K562 (cell line): ENCODE measurements around the gene UVRAG. TPM values are rescaled to one million over a fixed set of nuclear protein-coding genes. Genes with fewer than 3 reads are reported as not detected.
A peak's percentile ranks its signal among the peaks of the same experiment; 100 is the strongest.

ENCODE experiments used
- BCL6 ChIP-seq: fragments of 250-450 bp; sonication (Bioruptor Pico); IDR thresholded peaks from 2 replicates; pipeline ENCODE4 v1.4.0; 2020
- CBX2 ChIP-seq: fragments of 200-600 bp; sonication (generic); IDR thresholded peaks from one replicate; pipeline ENCODE4 v1.6.1; 2012; ENCODE audit warnings: mild to moderate bottlenecking, low read length, inconsistent platforms; ENCODE audit not compliant: insufficient read depth, poor library complexity, severe bottlenecking
- CCNT2 ChIP-seq: IDR thresholded peaks from 2 replicates; pipeline ENCODE4 v1.6.1; 2011; ENCODE audit warnings: borderline replicate concordance, low read depth, mild to moderate bottlenecking, moderate library complexity, mixed read lengths, low read length; ENCODE audit not compliant: insufficient read length; ENCODE audit errors: extremely low read depth
- CXXC5 ChIP-seq: fragments of 250-450 bp; sonication (Bioruptor Pico); IDR thresholded peaks from 2 replicates; pipeline ENCODE4 v1.8.0; 2022; ENCODE audit warnings: inconsistent platforms, mild to moderate bottlenecking, moderate library complexity
- DPF2 ChIP-seq: fragments of 450-650 bp; IDR thresholded peaks from 2 replicates; pipeline ENCODE4 v1.6.1; 2016
- EGR1 ChIP-seq: fragments of 450-650 bp; conservative IDR thresholded peaks from 2 replicates; pipeline ENCODE4 v1.6.1; 2017; ENCODE audit warnings: mild to moderate bottlenecking
- GABPA ChIP-seq: fragments of 200-800 bp; sonication (Bioruptor generic); conservative IDR thresholded peaks from 2 replicates; pipeline ENCODE4 v1.6.1; 2016; ENCODE audit warnings: low read depth, missing genetic modification characterization, missing compliant biosample characterization
- GATAD2B ChIP-seq: fragments of 450-650 bp; IDR thresholded peaks from 2 replicates; pipeline ENCODE4 v1.6.1; 2017; ENCODE audit warnings: mild to moderate bottlenecking, borderline replicate concordance
- HNRNPL ChIP-seq: fragments of 200-400 bp; formaldehyde crosslinking; IDR thresholded peaks from 2 replicates; pipeline ENCODE4 v1.6.1; 2017; ENCODE audit warnings: low read depth, mild to moderate bottlenecking, low read length
- JUNB ChIP-seq: fragments of 450-650 bp; formaldehyde crosslinking; conservative IDR thresholded peaks from 2 replicates; pipeline ENCODE4 v1.4.0; 2020; ENCODE audit warnings: mild to moderate bottlenecking
- NR2C2 ChIP-seq, 2 experiments: fragments of 200-800 bp in 1 of 2; sonication (Bioruptor generic) in 1 of 2; sonication (generic) in 1 of 2; formaldehyde crosslinking in 1 of 2; IDR thresholded peaks; 2 replicates each; pipeline versions ENCODE4 v1.6.1 to v1.8.0; 2016 to 2022; ENCODE audit warnings: mild to moderate bottlenecking in 1 of 2, missing compliant biosample characterization in 1 of 2, missing genetic modification characterization in 1 of 2, missing genetic modification reagents in 1 of 2
- POU5F1 ChIP-seq: fragments of 150-350 bp; IDR thresholded peaks from 2 replicates; pipeline ENCODE4 v1.6.1; 2014; ENCODE audit warnings: borderline replicate concordance, low read length, low read depth, mild to moderate bottlenecking; ENCODE audit not compliant: partially characterized antibody
- ZNF12 ChIP-seq: sonication (generic); formaldehyde crosslinking; IDR thresholded peaks from 2 replicates; pipeline ENCODE4 v1.4.0; 2020; ENCODE audit warnings: mild to moderate bottlenecking, missing genetic modification reagents
- ZNF586 ChIP-seq: fragments of 450-650 bp; formaldehyde crosslinking; conservative IDR thresholded peaks from 2 replicates; pipeline ENCODE4 v1.4.0; 2020; ENCODE audit warnings: mild to moderate bottlenecking, moderate library complexity
- ZNF830 ChIP-seq: fragments of 250-450 bp; sonication (Bioruptor Pico); IDR thresholded peaks from 2 replicates; pipeline ENCODE4 v1.5.0; 2021; ENCODE audit warnings: mild to moderate bottlenecking
- polyA plus RNA-seq, 8 experiments: library from polyadenylated mRNA; depleted of rRNA in 4 of 8; stranded (reverse) in 5 of 8; unstranded in 3 of 8; fragments of >200 nt; fragmentation: Nextera tagmentation in 2 of 8; fragmentation: Illumina TruSeq in 1 of 8; extraction: Ambion mirVana in 2 of 8; extraction: Trizol in 1 of 8; gene quantifications; 2 replicates each; pipeline versions ENCODE4 v1.2.1 to v1.2.3, GENCODE V29; 2011 to 2014; ENCODE audit warnings: inconsistent platforms in 1 of 8, missing spikeins in 1 of 8
- total RNA-seq, 7 experiments: library from RNA; depleted of rRNA in 6 of 7; stranded (reverse); fragments of >200 nt in 6 of 7; fragmentation: Illumina TruSeq in 2 of 7; extraction: Trizol in 2 of 7; gene quantifications; 2 replicates each; pipeline versions ENCODE4 v1.2.1 to v1.2.3, GENCODE V29; 2011 to 2021; ENCODE audit warnings: low replicate concordance in 1 of 7
- TF ChIP-seq, protein P1 (sequence below): fragments of 450-650 bp; IDR thresholded peaks from 2 replicates; pipeline ENCODE4 v1.7.1; 2018; ENCODE audit warnings: mild to moderate bottlenecking, low read depth; ENCODE audit not compliant: partially characterized antibody
- TF ChIP-seq, protein P2 (sequence below): sonication (generic); formaldehyde crosslinking; IDR thresholded peaks from 2 replicates; pipeline ENCODE4 v1.8.1; 2022; ENCODE audit warnings: missing genetic modification reagents
- TF ChIP-seq, protein P3 (sequence below): fragments of 450-650 bp; formaldehyde crosslinking; IDR thresholded peaks from 2 replicates; pipeline ENCODE4 v1.4.0; 2020; ENCODE audit warnings: mild to moderate bottlenecking
- TF ChIP-seq, protein P4 (sequence below): fragments of 250-450 bp; sonication (Bioruptor Pico); IDR thresholded peaks from 2 replicates; pipeline ENCODE4 v1.9.0; 2021; ENCODE audit warnings: mild to moderate bottlenecking

UVRAG gene
- total and polyA plus RNA-seq, 9 of the 15 experiments (the other 6 are each of a cell fraction or from before 2014, with no cell fraction given): 3.1 to 17.8 (median 12.4) TPM

DNA sequence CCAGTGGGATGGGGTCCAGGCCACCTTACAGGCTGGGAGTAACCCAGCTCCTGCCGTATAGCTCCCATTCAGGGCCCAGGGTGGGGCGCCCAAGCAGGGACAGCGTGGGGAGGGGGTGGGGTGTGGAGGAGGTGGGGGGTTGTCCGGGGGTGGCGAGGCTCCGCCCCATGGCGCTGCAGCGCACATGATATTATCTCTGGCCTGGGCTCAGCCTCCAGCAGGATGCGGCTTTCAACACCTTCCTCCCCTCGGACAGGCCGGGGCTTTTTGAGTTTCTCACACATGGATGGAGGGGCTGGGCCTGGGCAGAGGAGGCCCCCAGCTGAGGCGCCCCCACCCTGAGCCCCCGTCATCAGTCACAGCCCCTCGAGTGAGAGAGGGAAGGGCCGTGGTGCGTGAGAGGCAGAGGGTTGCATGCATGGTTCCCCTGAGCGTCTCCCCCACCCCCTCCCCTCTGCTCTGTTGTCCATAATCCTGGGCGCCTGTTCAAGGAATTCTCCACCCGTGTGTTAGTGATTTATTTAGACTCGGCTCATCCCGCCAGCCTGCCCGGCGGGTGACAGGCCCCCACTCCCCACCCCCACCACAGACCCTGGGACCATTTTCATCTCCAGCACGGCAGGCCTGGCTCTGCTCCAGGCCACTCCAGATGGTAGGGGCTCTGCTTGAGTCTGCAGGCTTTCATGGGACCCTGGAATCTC lies 346.4 kb downstream of the UVRAG start (continued):
- TF ChIP-seq ZNF586 (CRISPR knock-in tag) (no peak), HNRNPL (no peak), ZNF830 (CRISPR knock-in tag) (no peak), GATAD2B (no peak), DPF2 (0 out of 2 replicates have a peak, but pooled peaks have one; percentile 25), NR2C2 (CRISPR knock-in tag; IDR thresholded peaks at IDR 0.05) (no peak), NR2C2 (tag; IDR thresholded peaks at IDR 0.05) (peak; percentile 43), ZNF12 (CRISPR knock-in tag) (no peak), BCL6 (CRISPR knock-in tag) (no peak), JUNB (CRISPR knock-in tag) (no peak), CBX2 (no peak), EGR1 (peak; percentile 44), GABPA (tag) (no peak), CCNT2 (no peak), POU5F1 (no peak), CXXC5 (CRISPR knock-in tag) (peak; percentile 57; the same call in 1 of the 2 replicates)
- TF ChIP-seq, protein P1, sequence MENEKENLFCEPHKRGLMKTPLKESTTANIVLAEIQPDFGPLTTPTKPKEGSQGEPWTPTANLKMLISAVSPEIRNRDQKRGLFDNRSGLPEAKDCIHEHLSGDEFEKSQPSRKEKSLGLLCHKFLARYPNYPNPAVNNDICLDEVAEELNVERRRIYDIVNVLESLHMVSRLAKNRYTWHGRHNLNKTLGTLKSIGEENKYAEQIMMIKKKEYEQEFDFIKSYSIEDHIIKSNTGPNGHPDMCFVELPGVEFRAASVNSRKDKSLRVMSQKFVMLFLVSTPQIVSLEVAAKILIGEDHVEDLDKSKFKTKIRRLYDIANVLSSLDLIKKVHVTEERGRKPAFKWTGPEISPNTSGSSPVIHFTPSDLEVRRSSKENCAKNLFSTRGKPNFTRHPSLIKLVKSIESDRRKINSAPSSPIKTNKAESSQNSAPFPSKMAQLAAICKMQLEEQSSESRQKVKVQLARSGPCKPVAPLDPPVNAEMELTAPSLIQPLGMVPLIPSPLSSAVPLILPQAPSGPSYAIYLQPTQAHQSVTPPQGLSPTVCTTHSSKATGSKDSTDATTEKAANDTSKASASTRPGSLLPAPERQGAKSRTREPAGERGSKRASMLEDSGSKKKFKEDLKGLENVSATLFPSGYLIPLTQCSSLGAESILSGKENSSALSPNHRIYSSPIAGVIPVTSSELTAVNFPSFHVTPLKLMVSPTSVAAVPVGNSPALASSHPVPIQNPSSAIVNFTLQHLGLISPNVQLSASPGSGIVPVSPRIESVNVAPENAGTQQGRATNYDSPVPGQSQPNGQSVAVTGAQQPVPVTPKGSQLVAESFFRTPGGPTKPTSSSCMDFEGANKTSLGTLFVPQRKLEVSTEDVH: no peak
- TF ChIP-seq, protein P2, sequence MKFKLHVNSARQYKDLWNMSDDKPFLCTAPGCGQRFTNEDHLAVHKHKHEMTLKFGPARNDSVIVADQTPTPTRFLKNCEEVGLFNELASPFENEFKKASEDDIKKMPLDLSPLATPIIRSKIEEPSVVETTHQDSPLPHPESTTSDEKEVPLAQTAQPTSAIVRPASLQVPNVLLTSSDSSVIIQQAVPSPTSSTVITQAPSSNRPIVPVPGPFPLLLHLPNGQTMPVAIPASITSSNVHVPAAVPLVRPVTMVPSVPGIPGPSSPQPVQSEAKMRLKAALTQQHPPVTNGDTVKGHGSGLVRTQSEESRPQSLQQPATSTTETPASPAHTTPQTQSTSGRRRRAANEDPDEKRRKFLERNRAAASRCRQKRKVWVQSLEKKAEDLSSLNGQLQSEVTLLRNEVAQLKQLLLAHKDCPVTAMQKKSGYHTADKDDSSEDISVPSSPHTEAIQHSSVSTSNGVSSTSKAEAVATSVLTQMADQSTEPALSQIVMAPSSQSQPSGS (CRISPR knock-in tag): no peak
- TF ChIP-seq, protein P3, sequence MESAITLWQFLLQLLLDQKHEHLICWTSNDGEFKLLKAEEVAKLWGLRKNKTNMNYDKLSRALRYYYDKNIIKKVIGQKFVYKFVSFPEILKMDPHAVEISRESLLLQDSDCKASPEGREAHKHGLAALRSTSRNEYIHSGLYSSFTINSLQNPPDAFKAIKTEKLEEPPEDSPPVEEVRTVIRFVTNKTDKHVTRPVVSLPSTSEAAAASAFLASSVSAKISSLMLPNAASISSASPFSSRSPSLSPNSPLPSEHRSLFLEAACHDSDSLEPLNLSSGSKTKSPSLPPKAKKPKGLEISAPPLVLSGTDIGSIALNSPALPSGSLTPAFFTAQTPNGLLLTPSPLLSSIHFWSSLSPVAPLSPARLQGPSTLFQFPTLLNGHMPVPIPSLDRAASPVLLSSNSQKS (CRISPR knock-in tag): no peak
- TF ChIP-seq, protein P4, sequence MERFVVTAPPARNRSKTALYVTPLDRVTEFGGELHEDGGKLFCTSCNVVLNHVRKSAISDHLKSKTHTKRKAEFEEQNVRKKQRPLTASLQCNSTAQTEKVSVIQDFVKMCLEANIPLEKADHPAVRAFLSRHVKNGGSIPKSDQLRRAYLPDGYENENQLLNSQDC (CRISPR knock-in tag): no peak
